Sigmoid colon (tissue), 7 donors: ENCODE results near the gene COPZ2. TPM values are rescaled to one million over a fixed set of nuclear protein-coding genes. Genes with fewer than 3 reads are reported as not detected.

Experiments used
- DNase-seq: peaks from one replicate; pipeline ENCODE4 v3.0.0-alpha.2; 2019
- H3K27ac ChIP-seq, 4 donors: fragments of 200-600 bp; sonication (generic); one replicate each; pipeline ENCODE4 v1.5.1; 2016 to 2019; ENCODE audit warnings: mild to moderate bottlenecking in 1 of 4
- H3K27me3 ChIP-seq, 3 donors: fragments of 200-600 bp; sonication (generic); one replicate each; pipeline ENCODE4 v1.5.1; 2019; ENCODE audit warnings: mild to moderate bottlenecking in 1 of 3
- H3K36me3 ChIP-seq, 4 donors: fragments of 200-600 bp; sonication (generic); one replicate each; pipeline ENCODE4 v1.5.1; 2016 to 2019
- H3K4me1 ChIP-seq, 4 donors: fragments of 200-600 bp; sonication (generic); one replicate each; pipeline ENCODE4 v1.5.1; 2017 to 2019
- H3K4me3 ChIP-seq, 4 donors: fragments of 200-600 bp; sonication (generic); one replicate each; pipeline ENCODE4 v1.5.1; 2017 to 2019; ENCODE audit warnings: mild to moderate bottlenecking in 2 of 4, moderate library complexity in 1 of 4
- H3K9me3 ChIP-seq, 4 donors: fragments of 200-600 bp in 3 of 4; sonication (generic) in 3 of 4; one replicate each; pipeline versions ENCODE4 v1.5.1 to v1.6.1; 2013 to 2019
- CTCF ChIP-seq, 4 experiments: fragments of 450-650 bp in 3 of 4; fragments of 200-600 bp in 1 of 4; IDR thresholded peaks; one replicate each; pipeline ENCODE4 v1.5.1; 2016 to 2019; ENCODE audit warnings: antibody characterized with exemption in 4 of 4, mild to moderate bottlenecking in 3 of 4, moderate library complexity in 2 of 4
- EP300 ChIP-seq, 4 donors: sonication (generic); formaldehyde crosslinking; IDR thresholded peaks; one replicate each; pipeline ENCODE4 v1.6.1; 2017; ENCODE audit warnings: antibody characterized with exemption in 4 of 4
- POLR2A ChIP-seq, 2 donors: fragments of 450-650 bp; IDR thresholded peaks; one replicate each; pipeline ENCODE4 v1.6.1; 2016; ENCODE audit warnings: antibody characterized with exemption in 2 of 2, mild to moderate bottlenecking in 2 of 2, moderate library complexity in 2 of 2
- POLR2AphosphoS5 ChIP-seq, 4 donors: sonication (generic); formaldehyde crosslinking; IDR thresholded peaks; one replicate each; pipeline ENCODE4 v1.6.1; 2017; ENCODE audit warnings: antibody characterized with exemption in 4 of 4
- WGBS, 2 donors: extraction: QIAGEN DNeasy Blood & Tissue Kit; methylation state at CpG; one replicate each; pipeline ENCODE4 v1.1.7; 2013; 5-methylcytosine and 5-hydroxymethylcytosine counted together
- intact Hi-C: fragments of 100-400 bp; cut with DNase I; formaldehyde crosslinking; loops from one replicate; pipeline ENCODE4 v1.15.1; 2023
- polyA plus RNA-seq, 3 donors: library from polyadenylated mRNA; stranded (reverse); fragments of 200-250 nt; gene quantifications; one replicate each; pipeline ENCODE4 v1.2.3, GENCODE V29; 2013
- total RNA-seq, 4 donors: library from RNA; depleted of rRNA; stranded (reverse); fragments of >200 nt; gene quantifications; one replicate each; pipeline ENCODE4 v1.1.0, GENCODE V29; 2016
- donor health status: healthy with polysubstance abuse.
- donor health status: Bipolar disorder and iron deficiency.
- donor health status: healthy.

COPZ2 gene
- total and polyA plus RNA-seq, 7 donors: 5.5 to 64.0 (median 52.3) TPM

GRCh38 chr17:48053758-48054237 is 16.2 kb upstream of the COPZ2 start:
- DNase-seq: no peak
- Histone ChIP-seq H3K4me1 (peaks cover 0 to 74% (median 68%) of the 10 kb centered on the region in 4 donors), H3K4me3 (peak overlapping the region; percentile 19 to 85 (median 32)), H3K9me3 (no peaks in the 10 kb centered on the region), H3K36me3 (peaks cover 10 to 48% (median 36%) of the 10 kb centered on the region in 4 donors), H3K27ac (peak overlapping the region; percentile 96 to 99 (median 98)), H3K27me3 (no peaks in the 10 kb centered on the region)
- 67 to 72% methylated on average over 6 of the region's 6 CpGs for WGBS, 2 donors
- TF ChIP-seq EP300 (IDR thresholded peaks at IDR 0.05) (no peak), CTCF (IDR thresholded peaks at IDR 0.05) (no peak), POLR2AphosphoS5 (IDR thresholded peaks at IDR 0.05) (no peak), POLR2A (IDR thresholded peaks at IDR 0.05) (no peak)
- intact Hi-C loops: no loop called here

GRCh38 chr17:48052956-48053757 is 15.6 kb upstream of the COPZ2 start:
- Histone ChIP-seq H3K27ac (peak overlapping the region; percentile 96 to 99 (median 98)), H3K4me3 (peak overlapping the region; percentile 19 to 85 (median 32)), H3K27me3 (no peaks in the 10 kb centered on the region), H3K36me3 (peaks cover 10 to 41% (median 30%) of the 10 kb centered on the region in 4 donors), H3K9me3 (no peaks in the 10 kb centered on the region), H3K4me1 (peaks cover 0 to 74% (median 68%) of the 10 kb centered on the region in 4 donors)
- 34 to 51% methylated on average over 5 of the region's 5 CpGs for WGBS, 2 donors
- intact Hi-C loops: no loop called here
- peak; percentile 92 for DNase-seq
- no peak for TF ChIP-seq POLR2A (IDR thresholded peaks at IDR 0.05)
- TF ChIP-seq CTCF (IDR thresholded peaks at IDR 0.05): no peak
- peak in 3 of 4 donors; percentile 14 to 62 (median 42) for TF ChIP-seq POLR2AphosphoS5 (IDR thresholded peaks at IDR 0.05)
- TF ChIP-seq EP300 (IDR thresholded peaks at IDR 0.05): peak in 1 of 4 donors; percentile 37

- Histone ChIP-seq H3K27me3 (no peaks in the 10 kb centered on the region), H3K9me3 (no peaks in the 10 kb centered on the region), H3K27ac (peak overlapping the region; percentile 96 to 99 (median 98)), H3K4me1 (peaks cover 0 to 79% (median 72%) of the 10 kb centered on the region in 4 donors), H3K36me3 (peaks cover 1 to 29% (median 18%) of the 10 kb centered on the region in 4 donors), H3K4me3 (peak overlapping the region; percentile 4 to 85 (median 22))
- WGBS, 2 donors: 53 to 64% methylated on average over 5 of the region's 5 CpGs
- peak; percentile 81 for DNase-seq
- TF ChIP-seq POLR2A (IDR thresholded peaks at IDR 0.05): no peak
- TF ChIP-seq EP300 (IDR thresholded peaks at IDR 0.05): peak in 2 of 4 donors; percentile 20 to 41
- TF ChIP-seq CTCF (IDR thresholded peaks at IDR 0.05): no peak
- peak in 3 of 4 donors; percentile 13 to 64 (median 43) for TF ChIP-seq POLR2AphosphoS5 (IDR thresholded peaks at IDR 0.05)
- intact Hi-C loops: no loop called here
Measured at GRCh38 chr17:48051706-48052486, 14.3 kb upstream of the COPZ2 start.

GRCh38 chr17:48051283-48051682 is 13.7 kb upstream of the COPZ2 start:
- H3K4me1 ChIP-seq: peaks cover 0 to 85% (median 78%) of the 10 kb centered on the region in 4 donors
- intact Hi-C loops: no loop called here
- H3K4me3 ChIP-seq: peak overlapping the region in 2 of 4 donors; percentile 27 to 85

More at GRCh38 chr17:48051283-48051682, 13.7 kb upstream of the COPZ2 start:
- peak; percentile 72 for DNase-seq
- Histone ChIP-seq H3K36me3 (peaks cover 0 to 23% (median 11%) of the 10 kb centered on the region in 4 donors), H3K9me3 (no peaks in the 10 kb centered on the region), H3K27ac (peak overlapping the region; percentile 96 to 99 (median 98)), H3K27me3 (no peaks in the 10 kb centered on the region)
- TF ChIP-seq POLR2AphosphoS5 (IDR thresholded peaks at IDR 0.05) (no peak), CTCF (IDR thresholded peaks at IDR 0.05) (no peak), POLR2A (IDR thresholded peaks at IDR 0.05) (no peak), EP300 (IDR thresholded peaks at IDR 0.05) (no peak)
- 69 to 85% methylated on average over 10 of the region's 10 CpGs for WGBS, 2 donors
